ENCODE results near the gene REEP1.
A peak's percentile ranks its signal among the peaks of the same experiment; 100 is the strongest.

Gene REEP1

DNA sequence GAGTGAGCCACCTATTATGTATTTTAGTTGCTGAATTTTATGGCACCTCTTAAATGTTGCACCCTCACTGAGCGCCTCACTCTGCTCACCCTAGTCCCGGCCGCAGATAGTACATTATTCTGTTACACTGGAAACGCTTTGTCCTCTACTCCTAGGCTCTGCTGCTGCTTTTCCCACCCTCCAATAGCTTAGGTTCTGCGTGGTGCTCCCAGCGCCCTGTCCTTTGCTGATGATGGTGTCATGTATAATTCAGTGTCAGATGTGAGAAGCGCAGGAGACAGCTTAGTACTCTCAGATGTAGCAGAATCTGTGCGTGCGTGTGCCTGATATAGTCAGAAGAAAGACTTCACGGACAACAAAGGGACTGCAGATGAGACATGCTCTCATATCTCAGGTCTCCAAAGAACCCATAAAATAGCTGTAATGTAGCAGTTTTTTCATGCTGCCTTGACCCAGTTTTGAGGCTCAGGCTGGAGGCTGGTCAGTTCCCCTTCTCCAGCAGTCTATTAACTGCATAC lies 1.4 kb upstream of the REEP1 start:
- TF ChIP-seq CTCF (IDR thresholded peaks at IDR 0.05; ENCODE audit: extremely low read depth, insufficient read depth, missing control alignments), result no peak
- in situ Hi-C loops (cut with MboI; ENCODE audit: low pct_unique_long_range_greater_than_20kb, low sequenced_read_pairs, unreplicated experiment), result no loop called here
- DNase-seq (ENCODE audit: low spot score), result no peak

GRCh38 chr2:86336675-86337243 lies 667 bp downstream of the REEP1 start:
- no peak for TF ChIP-seq CTCF (IDR thresholded peaks at IDR 0.05; ENCODE audit: extremely low read depth, insufficient read depth, missing control alignments)
- peak; percentile 40 for DNase-seq (ENCODE audit: low spot score)
- in situ Hi-C loops (cut with MboI; ENCODE audit: low pct_unique_long_range_greater_than_20kb, low sequenced_read_pairs, unreplicated experiment), result no loop called here

- TF ChIP-seq CTCF (IDR thresholded peaks at IDR 0.05; ENCODE audit: extremely low read depth, insufficient read depth, missing control alignments), result no peak
- in situ Hi-C loops (cut with MboI; ENCODE audit: low pct_unique_long_range_greater_than_20kb, low sequenced_read_pairs, unreplicated experiment), result no loop called here
Observed at GRCh38 chr2:86335865-86336674, 1.4 kb downstream of the REEP1 start.

GRCh38 chr2:86333378-86333777 lies 4.0 kb downstream of the REEP1 start:
- in situ Hi-C loops (cut with MboI; ENCODE audit: low pct_unique_long_range_greater_than_20kb, low sequenced_read_pairs, unreplicated experiment), result no loop called here
- TF ChIP-seq CTCF (IDR thresholded peaks at IDR 0.05; ENCODE audit: extremely low read depth, insufficient read depth, missing control alignments), result no peak
- DNase-seq (ENCODE audit: low spot score), result no peak

More at GRCh38 chr2:86335865-86336674, 1.4 kb downstream of the REEP1 start:
- DNase-seq (ENCODE audit: low spot score), result no peak

DNA sequence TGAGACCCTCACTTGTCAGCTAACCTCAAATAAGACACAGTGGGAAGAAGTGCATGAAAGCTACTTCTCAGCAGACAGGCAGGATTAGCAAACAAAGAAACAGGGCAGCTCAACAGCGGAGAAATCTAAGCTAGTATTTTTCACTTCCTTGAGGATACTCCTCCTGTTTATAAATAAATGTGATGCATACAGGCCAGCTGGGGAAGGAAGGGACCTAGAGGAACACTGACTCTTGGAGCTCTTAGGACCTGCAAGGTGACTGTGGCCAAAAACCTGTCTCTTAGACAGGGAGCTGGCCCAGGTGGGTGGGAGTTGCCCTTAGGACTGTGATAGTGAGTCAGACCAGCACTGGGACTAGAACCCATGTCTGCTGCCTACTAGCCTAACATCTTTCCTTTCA lies 4.8 kb downstream of the REEP1 start:
- DNase-seq (ENCODE audit: low spot score), result no peak
- in situ Hi-C loops (cut with MboI; ENCODE audit: low pct_unique_long_range_greater_than_20kb, low sequenced_read_pairs, unreplicated experiment), result no loop called here
- TF ChIP-seq CTCF (IDR thresholded peaks at IDR 0.05; ENCODE audit: extremely low read depth, insufficient read depth, missing control alignments), result no peak

- in situ Hi-C loops (cut with MboI; ENCODE audit: low pct_unique_long_range_greater_than_20kb, low sequenced_read_pairs, unreplicated experiment), result no loop called here
- no peak for TF ChIP-seq CTCF (IDR thresholded peaks at IDR 0.05; ENCODE audit: extremely low read depth, insufficient read depth, missing control alignments)
- DNase-seq (ENCODE audit: low spot score), result no peak
Observed at GRCh38 chr2:86331384-86331783, 6.0 kb downstream of the REEP1 start.

All from GM13977 (cell line).